ENCODE results near the gene AARS2. TPM values are rescaled to one million over a fixed set of nuclear protein-coding genes. Genes with fewer than 3 reads are reported as not detected.

The AARS2 gene
- total RNA-seq, 1 donor from 2014 or later = 28.8 TPM

DNA sequence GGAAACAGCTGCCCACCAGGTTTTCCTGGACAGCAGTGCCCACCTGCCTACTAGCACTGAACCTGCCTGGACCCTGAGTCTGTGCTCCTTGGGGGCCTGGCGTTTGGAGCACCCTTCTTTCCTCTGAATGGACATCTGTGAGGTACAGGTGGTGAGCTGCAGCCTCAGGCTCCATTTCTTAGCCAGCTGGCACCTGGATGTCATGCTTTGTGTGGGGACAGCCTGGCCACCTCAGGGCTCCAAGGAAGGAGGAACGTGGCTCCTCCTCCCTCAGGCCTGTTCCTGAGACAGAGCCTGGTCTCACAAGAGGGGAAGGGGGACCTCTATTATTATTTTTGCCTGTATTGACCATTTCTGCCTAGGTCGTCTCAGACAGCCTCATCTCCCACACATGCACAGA is 34.8 kb downstream of the AARS2 start:
- no peak overlapping the region for H3K27ac Mint-ChIP-seq
- no peaks in the 10 kb centered on the region for H3K9me3 Mint-ChIP-seq (ENCODE audit: low read depth)
- peaks cover 2% of the 10 kb centered on the region for H3K4me1 Mint-ChIP-seq (ENCODE audit: low read depth)
- DNase-seq (ENCODE audit: low spot score, unreplicated experiment) = no peak
- TF ChIP-seq, protein P1, sequence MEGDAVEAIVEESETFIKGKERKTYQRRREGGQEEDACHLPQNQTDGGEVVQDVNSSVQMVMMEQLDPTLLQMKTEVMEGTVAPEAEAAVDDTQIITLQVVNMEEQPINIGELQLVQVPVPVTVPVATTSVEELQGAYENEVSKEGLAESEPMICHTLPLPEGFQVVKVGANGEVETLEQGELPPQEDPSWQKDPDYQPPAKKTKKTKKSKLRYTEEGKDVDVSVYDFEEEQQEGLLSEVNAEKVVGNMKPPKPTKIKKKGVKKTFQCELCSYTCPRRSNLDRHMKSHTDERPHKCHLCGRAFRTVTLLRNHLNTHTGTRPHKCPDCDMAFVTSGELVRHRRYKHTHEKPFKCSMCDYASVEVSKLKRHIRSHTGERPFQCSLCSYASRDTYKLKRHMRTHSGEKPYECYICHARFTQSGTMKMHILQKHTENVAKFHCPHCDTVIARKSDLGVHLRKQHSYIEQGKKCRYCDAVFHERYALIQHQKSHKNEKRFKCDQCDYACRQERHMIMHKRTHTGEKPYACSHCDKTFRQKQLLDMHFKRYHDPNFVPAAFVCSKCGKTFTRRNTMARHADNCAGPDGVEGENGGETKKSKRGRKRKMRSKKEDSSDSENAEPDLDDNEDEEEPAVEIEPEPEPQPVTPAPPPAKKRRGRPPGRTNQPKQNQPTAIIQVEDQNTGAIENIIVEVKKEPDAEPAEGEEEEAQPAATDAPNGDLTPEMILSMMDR (IDR thresholded peaks at IDR 0.05; ENCODE audit: unreplicated experiment) = no peak
- H3K36me3 Mint-ChIP-seq (ENCODE audit: insufficient read depth) = peaks cover 5% of the 10 kb centered on the region
- H3K27me3 Mint-ChIP-seq = peaks cover 63% of the 10 kb centered on the region
- H3K4me3 Mint-ChIP-seq (ENCODE audit: low read depth) = no peak overlapping the region

DNA sequence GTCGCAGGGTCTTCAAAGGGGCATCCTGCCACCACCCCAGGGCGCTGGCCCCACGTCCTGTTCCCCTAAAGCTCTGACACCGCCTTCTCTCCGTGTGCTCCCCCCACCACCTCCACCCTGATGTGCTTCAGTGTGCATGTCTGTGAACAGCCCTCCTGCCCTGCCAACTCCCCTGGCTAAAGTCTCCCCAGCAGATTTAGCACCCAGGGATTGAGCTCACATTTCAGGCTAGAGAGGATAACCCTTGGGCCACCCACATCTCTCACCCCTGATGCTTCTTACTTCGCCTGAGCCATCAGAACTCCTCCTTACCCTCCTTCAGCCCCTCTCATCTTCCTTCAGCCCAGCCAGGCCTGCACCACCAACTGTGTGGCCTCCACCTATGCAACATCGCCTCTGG is 35.4 kb downstream of the AARS2 start:
- TF ChIP-seq, protein P1 (IDR thresholded peaks at IDR 0.05; ENCODE audit: unreplicated experiment) = no peak
- Mint-ChIP-seq H3K27ac (no peak overlapping the region), H3K27me3 (peaks cover 63% of the 10 kb centered on the region), H3K36me3 (ENCODE audit: insufficient read depth) (peaks cover 5% of the 10 kb centered on the region), H3K4me3 (ENCODE audit: low read depth) (no peak overlapping the region), H3K4me1 (ENCODE audit: low read depth) (peaks cover 2% of the 10 kb centered on the region), H3K9me3 (ENCODE audit: low read depth) (no peaks in the 10 kb centered on the region)
- DNase-seq (ENCODE audit: low spot score, unreplicated experiment) = no peak

DNA sequence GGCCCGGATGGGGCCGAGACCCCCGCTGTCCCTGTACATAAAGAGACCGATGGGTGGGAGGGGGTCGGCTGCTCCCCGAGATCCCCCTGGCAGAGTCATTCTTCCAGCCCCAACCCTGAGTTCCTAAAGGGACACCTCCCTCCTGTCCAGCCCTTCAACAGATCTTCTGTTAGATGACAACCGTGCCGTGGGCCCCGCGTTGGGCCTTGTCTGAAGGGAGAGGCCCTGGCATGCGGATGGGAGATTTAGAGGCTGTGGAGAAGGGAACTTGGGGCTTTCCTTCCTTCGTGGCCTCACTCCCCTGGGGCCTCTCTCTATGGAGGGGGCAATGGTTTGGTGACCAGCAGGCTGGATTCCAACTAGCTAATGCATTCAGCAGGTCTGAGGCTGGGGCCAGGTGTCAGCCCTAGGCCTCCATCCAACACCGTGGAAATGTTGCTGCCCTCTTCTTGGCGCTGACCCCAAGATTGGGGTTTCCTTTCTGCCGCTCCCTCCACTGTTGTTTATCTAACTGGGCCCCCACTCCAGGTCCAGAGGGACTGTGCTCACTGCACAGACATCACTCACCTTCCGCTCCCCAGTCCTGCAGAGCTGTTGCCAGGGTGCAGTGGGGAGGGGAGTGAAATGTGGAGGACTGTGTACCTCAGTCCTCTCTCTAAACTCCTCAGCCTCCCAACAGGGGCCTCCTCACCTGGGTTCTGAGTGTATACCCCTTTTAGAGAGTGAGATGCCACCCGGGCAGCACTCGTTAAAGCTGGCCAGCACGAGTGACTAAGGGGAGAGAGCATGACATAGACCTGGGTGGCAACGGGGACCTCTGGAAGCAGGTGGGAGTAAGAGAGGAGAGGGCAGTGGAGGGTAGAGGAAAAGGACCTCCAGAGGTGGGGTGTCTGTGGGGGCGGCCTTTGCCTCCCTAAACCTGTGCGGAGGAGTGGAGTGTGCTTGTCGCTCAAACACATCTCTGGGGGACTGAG is 36.2 kb downstream of the AARS2 start:
- H3K27me3 Mint-ChIP-seq = peaks cover 60% of the 10 kb centered on the region
- H3K36me3 Mint-ChIP-seq (ENCODE audit: insufficient read depth) = peaks cover 5% of the 10 kb centered on the region
- no peaks in the 10 kb centered on the region for H3K9me3 Mint-ChIP-seq (ENCODE audit: low read depth)
- H3K4me1 Mint-ChIP-seq (ENCODE audit: low read depth) = peaks cover 2% of the 10 kb centered on the region
- peak overlapping the region; percentile 65 for H3K27ac Mint-ChIP-seq
- TF ChIP-seq, protein P1 (IDR thresholded peaks at IDR 0.05; ENCODE audit: unreplicated experiment) = no peak
- H3K4me3 Mint-ChIP-seq (ENCODE audit: low read depth) = no peak overlapping the region
- DNase-seq (ENCODE audit: low spot score, unreplicated experiment) = no peak

DNA sequence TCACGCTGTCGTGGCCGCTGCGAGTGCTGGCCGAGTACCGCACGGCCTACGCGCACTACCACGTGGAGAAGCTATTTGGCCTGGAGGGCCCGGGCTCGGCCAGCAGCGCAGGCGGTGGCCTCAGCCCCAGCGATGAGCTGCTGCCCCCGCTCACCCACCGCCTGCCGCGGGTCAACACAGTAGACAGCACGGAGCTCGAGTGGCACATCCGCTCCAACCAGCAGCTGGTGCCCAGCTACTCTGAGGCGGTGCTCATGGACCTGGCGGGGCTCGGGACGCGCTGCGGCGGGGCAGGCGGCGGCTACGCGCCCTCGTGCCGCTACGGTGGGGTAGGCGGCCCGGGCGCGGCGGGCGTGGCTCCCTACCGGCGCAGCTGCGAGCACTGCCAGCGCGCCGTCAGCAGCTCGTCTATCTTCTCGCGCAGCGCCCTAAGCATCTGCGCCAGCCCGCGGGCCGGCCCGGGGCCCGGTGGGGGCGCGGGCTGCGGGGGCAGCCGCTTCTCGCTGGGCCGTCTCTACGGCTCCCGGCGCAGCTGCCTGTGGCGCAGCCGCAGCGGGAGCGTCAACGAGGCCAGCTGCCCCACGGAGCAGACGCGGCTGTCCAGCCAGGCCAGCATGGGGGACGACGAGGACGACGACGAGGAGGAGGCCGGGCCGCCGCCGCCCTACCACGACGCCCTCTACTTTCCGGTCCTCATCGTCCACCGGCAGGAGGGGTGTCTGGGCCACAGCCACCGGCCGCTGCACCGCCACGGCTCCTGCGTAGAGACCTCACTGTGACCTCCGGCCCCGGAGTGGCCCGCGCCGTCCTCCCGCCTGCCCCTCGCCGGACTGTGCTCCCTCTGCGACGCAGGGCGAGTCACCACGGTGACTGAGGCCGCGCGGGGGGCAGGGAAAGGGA is 37.1 kb downstream of the AARS2 start:
- DNase-seq (ENCODE audit: low spot score, unreplicated experiment) = no peak
- Mint-ChIP-seq H3K4me3 (ENCODE audit: low read depth) (no peak overlapping the region), H3K36me3 (ENCODE audit: insufficient read depth) (peaks cover 5% of the 10 kb centered on the region), H3K4me1 (ENCODE audit: low read depth) (peaks cover 2% of the 10 kb centered on the region), H3K9me3 (ENCODE audit: low read depth) (no peaks in the 10 kb centered on the region), H3K27ac (no peak overlapping the region), H3K27me3 (peaks cover 63% of the 10 kb centered on the region)
- TF ChIP-seq, protein P1 (IDR thresholded peaks at IDR 0.05; ENCODE audit: unreplicated experiment) = no peak

DNA sequence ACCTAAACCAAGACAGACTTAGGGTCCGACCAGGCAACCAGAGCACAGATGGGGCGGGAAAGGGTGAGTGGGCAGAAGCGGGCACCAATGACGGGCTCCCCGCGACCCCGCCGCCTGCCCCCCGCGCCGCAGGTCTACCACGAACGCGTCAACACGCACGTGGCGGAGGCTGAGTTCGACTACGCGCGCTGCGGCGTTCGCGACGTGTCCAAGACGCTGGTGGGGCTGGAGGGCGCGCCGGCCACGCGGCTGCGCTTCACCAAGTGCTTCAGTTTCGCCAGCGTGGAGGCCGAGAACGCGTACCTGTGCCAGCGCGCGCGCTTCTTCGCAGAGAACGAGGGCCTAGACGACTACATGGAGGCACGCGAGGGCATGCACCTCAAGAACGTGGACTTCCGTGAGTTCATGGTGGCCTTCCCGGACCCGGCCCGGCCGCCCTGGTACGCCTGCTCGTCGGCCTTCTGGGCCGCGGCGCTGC is 37.8 kb downstream of the AARS2 start:
- Mint-ChIP-seq H3K9me3 (ENCODE audit: low read depth) (no peaks in the 10 kb centered on the region), H3K4me3 (ENCODE audit: low read depth) (no peak overlapping the region), H3K36me3 (ENCODE audit: insufficient read depth) (peaks cover 5% of the 10 kb centered on the region), H3K4me1 (ENCODE audit: low read depth) (peaks cover 2% of the 10 kb centered on the region), H3K27ac (no peak overlapping the region), H3K27me3 (peaks cover 57% of the 10 kb centered on the region)
- TF ChIP-seq, protein P1 (IDR thresholded peaks at IDR 0.05; ENCODE audit: unreplicated experiment) = no peak
- no peak for DNase-seq (ENCODE audit: low spot score, unreplicated experiment)
